GM12801 (cell line): ENCODE results near the gene C2orf92.

ENCODE experiments used
- TF ChIP-seq, protein P1 (sequence below): IDR thresholded peaks from one replicate; pipeline ENCODE4 v1.5.1; 2011; ENCODE audit warnings: control low read depth; ENCODE audit not compliant: insufficient read length; ENCODE audit errors: extremely low read depth

C2orf92 gene

DNA sequence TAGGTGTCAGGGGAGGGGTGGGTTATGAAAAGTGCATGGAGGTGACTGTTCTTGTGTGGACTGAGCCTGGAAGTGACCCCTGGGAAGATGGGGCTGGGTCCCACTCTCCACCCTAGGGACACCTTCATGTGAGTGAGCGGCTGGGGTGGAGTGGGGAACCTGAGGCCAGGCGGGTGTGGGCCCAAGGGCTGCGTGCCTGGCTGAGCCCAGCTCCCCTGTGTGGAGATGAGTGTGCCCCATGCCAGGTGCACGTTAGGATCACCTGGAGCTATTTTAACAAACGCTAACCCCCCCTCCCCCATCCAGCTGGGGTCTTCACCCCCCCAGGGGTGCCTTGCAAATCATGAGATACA is 70.4 kb downstream of the C2orf92 start:
- TF ChIP-seq, protein P1, sequence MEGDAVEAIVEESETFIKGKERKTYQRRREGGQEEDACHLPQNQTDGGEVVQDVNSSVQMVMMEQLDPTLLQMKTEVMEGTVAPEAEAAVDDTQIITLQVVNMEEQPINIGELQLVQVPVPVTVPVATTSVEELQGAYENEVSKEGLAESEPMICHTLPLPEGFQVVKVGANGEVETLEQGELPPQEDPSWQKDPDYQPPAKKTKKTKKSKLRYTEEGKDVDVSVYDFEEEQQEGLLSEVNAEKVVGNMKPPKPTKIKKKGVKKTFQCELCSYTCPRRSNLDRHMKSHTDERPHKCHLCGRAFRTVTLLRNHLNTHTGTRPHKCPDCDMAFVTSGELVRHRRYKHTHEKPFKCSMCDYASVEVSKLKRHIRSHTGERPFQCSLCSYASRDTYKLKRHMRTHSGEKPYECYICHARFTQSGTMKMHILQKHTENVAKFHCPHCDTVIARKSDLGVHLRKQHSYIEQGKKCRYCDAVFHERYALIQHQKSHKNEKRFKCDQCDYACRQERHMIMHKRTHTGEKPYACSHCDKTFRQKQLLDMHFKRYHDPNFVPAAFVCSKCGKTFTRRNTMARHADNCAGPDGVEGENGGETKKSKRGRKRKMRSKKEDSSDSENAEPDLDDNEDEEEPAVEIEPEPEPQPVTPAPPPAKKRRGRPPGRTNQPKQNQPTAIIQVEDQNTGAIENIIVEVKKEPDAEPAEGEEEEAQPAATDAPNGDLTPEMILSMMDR, result no peak

DNA sequence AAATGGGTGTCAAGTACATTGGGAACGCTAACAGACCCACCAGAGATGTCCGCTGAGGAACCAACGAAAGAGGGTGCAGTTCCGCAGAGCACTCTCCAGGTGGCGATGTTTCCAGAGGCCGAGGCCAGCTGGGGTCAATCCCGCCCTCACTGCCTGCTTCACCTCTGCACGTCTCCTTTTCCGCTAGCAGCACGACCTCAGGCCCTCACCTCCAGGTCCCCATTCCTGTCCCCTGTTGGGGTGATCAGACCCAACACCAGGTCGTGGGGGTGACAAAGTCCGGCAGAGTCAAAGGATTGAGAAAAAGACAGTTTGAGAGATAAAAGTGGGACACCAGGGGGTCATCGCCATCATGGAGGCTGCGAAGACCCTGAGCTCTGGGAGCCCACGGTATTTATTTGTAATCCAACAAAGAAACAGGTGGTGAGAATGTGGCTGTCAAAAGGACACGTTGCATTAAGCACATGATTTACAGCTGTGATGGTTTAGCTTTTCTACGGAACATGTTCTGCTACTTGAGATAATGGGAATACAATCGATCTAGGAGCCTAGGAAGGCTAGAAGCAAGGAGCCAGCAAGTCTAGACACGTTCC is 71.2 kb downstream of the C2orf92 start:
- TF ChIP-seq, protein P1, result peak; percentile 12

DNA sequence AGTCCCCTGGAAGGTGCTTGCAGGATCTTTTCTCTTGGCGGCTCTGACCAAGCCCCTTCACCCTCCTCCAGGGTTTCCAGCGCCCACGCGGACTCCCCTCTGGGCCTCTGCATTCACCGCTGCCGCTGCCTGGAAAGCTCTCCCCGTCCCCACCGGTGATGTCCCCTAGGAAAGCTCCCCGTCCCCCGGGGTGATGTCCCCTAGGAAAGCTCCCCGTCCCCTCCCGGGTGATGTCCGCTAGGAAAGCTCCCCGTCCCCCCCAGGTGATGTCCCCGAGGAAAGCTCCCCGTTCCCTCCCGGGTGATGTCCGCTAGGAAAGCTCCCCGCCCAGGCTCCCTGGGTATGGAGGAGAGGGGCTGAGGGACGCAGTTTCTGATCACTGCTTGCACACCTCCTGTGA is 71.7 kb downstream of the C2orf92 start:
- TF ChIP-seq, protein P1, result no peak

DNA sequence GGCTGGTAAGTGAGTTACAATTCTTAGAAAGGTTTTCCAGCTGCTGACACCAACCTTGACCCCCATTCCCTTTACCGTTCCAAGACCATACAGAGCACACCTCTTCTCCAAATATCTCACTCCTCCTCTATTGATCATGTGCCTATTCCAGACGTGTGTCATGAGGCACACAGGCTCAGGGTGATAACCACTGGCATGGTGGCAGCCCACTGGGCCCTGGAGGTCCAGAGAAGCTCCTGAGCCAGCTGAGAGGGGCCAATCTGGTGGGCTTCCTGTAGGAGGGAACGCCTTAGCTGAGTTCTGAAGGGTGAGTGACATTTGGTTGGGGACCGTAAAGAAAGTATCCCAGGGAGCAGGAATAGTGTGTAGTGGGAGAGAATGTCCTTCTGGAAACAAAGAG is 72.2 kb downstream of the C2orf92 start:
- TF ChIP-seq, protein P1, result no peak

DNA sequence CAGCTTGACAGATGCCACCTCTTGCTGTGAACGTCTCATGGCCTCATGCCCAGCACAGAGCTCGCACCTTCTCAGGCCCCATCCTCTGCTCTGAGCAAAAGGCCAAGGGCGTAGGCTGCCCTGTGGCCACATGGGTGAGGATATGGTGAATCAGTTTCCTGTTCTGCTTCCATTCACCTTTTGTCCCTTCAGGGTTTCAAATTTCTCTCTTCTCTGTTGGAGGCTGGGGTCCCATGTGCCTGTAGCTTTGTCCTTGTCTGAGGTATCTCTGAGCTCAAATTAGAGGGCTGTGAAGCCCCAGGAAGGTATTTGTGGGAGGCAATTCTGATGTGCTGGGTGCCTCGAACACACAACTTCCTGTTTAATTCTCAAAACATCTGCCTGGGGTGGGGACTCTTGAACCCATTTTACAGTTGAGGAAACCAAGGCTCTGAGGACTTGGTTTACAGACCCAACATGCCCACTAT is 72.9 kb downstream of the C2orf92 start:
- TF ChIP-seq, protein P1, result no peak

DNA sequence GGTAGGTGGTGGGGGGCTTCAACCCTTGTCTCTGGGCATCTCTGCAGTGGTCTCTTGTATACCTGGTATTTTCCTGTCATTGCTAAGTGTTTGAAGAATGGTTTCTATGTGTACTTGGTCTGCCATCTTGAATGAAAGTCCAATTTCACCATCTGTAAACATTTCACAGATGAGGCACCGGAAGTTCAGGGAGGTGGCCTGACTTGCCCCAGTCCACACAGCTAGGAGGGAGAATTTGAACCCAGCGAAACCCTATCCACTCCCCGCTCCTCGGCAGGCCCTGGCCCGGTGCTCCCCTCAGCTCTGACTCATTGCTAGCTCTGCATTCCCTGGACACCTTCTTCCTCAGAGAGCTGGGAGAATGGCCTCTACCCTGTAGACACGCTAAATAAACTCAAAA is 74.4 kb downstream of the C2orf92 start:
- TF ChIP-seq, protein P1, result no peak

DNA sequence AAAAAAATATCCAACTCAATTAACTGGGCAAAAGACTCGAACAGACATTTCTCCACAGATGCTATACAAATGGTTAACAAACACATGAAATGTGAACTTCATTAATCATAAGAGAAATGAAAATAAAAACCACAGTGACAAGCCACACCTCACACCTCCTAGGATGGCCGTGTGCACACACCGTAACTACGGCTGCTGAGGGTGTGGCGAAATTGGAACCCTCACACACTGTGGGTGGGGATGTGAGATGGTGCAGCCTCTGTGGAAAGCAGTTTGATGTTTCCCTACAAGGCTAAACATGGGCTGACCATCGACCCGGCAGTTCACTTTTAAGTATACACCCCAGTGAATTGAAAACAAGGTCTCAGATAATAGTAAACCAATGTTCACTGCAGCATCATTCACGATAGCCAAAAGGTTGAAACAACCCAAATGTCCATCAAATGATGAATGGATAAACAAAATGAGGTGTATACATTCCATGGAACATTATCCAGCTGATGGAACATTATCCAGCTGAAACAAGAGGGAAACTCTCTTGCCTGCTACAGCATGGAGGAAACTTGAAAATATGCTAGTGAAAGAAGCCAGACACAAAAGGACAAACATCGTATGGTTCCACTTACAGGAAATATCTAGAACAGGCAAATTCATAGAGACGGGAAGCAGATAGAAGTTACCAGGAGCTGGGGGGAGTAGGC is 76.1 kb downstream of the C2orf92 start:
- TF ChIP-seq, protein P1, result no peak
